ENCODE data around the gene MARCHF10. TPM values are rescaled to one million over a fixed set of nuclear protein-coding genes. Genes with fewer than 3 reads are reported as not detected.

The MARCHF10 gene
- total RNA-seq, 5 donors from 2014 or later (not counting 1 experiment from before 2014, with no cell fraction given): 0.10 to 0.23 (median 0.13) TPM; not detected in 2

- Mint-ChIP-seq H3K4me1 (no peaks in the 10 kb centered on the region), H3K36me3 (peaks cover 3% of the 10 kb centered on the region), H3K27me3 (peaks cover 11 to 18% of the 10 kb centered on the region in 2 donors), H3K4me3 (no peak overlapping the region), H3K27ac (no peak overlapping the region), H3K9me3 (peaks cover 0 to 5% (median 4%) of the 10 kb centered on the region in 3 donors)
- Histone ChIP-seq H3K27ac (ENCODE audit: low read length) (no peak overlapping the region), H3K4me3 (ENCODE audit: control insufficient read depth in 1 of 2, extremely low read depth in 1 of 2, low read length in 1 of 2) (no peak overlapping the region), H3K4me1 (ENCODE audit: control insufficient read depth in 1 of 2, extremely low read depth in 1 of 2, insufficient read depth in 2 of 2, low read length in 2 of 2) (no peaks in the 10 kb centered on the region), H3K27me3 (replicated peaks in 1 of 2; ENCODE audit: control insufficient read depth in 2 of 2, extremely low read depth in 1 of 2, insufficient read depth in 2 of 2, low read length in 1 of 2) (peaks cover 0 to 3% of the 10 kb centered on the region in 2 experiments), H3K9me3 (no peaks in the 10 kb centered on the region), H3K36me3 (ENCODE audit: control insufficient read depth in 2 of 2, extremely low read depth in 1 of 2, insufficient read depth in 1 of 2, low read length in 1 of 2) (no peaks in the 10 kb centered on the region)
- CTCF ChIA-PET: no interaction called here
- 76% methylated on average over 20 of the region's 21 CpGs for WGBS (ENCODE audit: insufficient coverage)
- DNase-seq (peak in 1 of 35 experiments; percentile 40), ATAC-seq (replicated peaks in 1 of 4) (no peak)
- POLR2A ChIA-PET: no interaction called here
These were observed 29.0 kb downstream of the MARCHF10 start for GRCh38 chr17:62778990-62779681.

- Histone ChIP-seq H3K4me1 (ENCODE audit: control insufficient read depth in 1 of 2, extremely low read depth in 1 of 2, insufficient read depth in 2 of 2, low read length in 2 of 2) (no peaks in the 10 kb centered on the region), H3K36me3 (ENCODE audit: control insufficient read depth in 2 of 2, extremely low read depth in 1 of 2, insufficient read depth in 1 of 2, low read length in 1 of 2) (no peaks in the 10 kb centered on the region), H3K4me3 (ENCODE audit: control insufficient read depth in 1 of 2, extremely low read depth in 1 of 2, low read length in 1 of 2) (no peak overlapping the region), H3K27me3 (replicated peaks in 1 of 2; ENCODE audit: control insufficient read depth in 2 of 2, extremely low read depth in 1 of 2, insufficient read depth in 2 of 2, low read length in 1 of 2) (peaks cover 0 to 11% of the 10 kb centered on the region in 2 experiments), H3K27ac (ENCODE audit: low read length) (no peak overlapping the region), H3K9me3 (no peaks in the 10 kb centered on the region)
- Mint-ChIP-seq H3K9me3 (peaks cover 0 to 6% (median 0%) of the 10 kb centered on the region in 3 donors), H3K27me3 (peaks cover 14 to 25% of the 10 kb centered on the region in 2 donors), H3K4me1 (no peaks in the 10 kb centered on the region), H3K36me3 (no peaks in the 10 kb centered on the region), H3K4me3 (no peak overlapping the region), H3K27ac (no peak overlapping the region)
- ChIA-PET CTCF (no interaction called here), POLR2A (no interaction called here)
- WGBS (ENCODE audit: insufficient coverage): 100% methylated on average over 1 of the region's 4 CpGs
- no peak for DNase-seq
- no peak for ATAC-seq (replicated peaks in 1 of 4)
These were observed 32.2 kb downstream of the MARCHF10 start for GRCh38 chr17:62775876-62776275.

GRCh38 chr17:62774338-62774737 lies 33.8 kb downstream of the MARCHF10 start:
- no peak overlapping the region for H3K27ac ChIP-seq (ENCODE audit: low read length)
- peaks cover 14 to 25% of the 10 kb centered on the region in 2 donors for H3K27me3 Mint-ChIP-seq
- peaks cover 0 to 6% (median 0%) of the 10 kb centered on the region in 3 donors for H3K9me3 Mint-ChIP-seq
- peaks cover 0 to 11% of the 10 kb centered on the region in 2 experiments for H3K27me3 ChIP-seq (replicated peaks in 1 of 2; ENCODE audit: control insufficient read depth in 2 of 2, extremely low read depth in 1 of 2, insufficient read depth in 2 of 2, low read length in 1 of 2)
- no peaks in the 10 kb centered on the region for H3K4me1 Mint-ChIP-seq
- H3K36me3 Mint-ChIP-seq: no peaks in the 10 kb centered on the region
- DNase-seq (no peak), ATAC-seq (replicated peaks in 1 of 4) (no peak)
- no peak overlapping the region for H3K27ac Mint-ChIP-seq
- no peak overlapping the region for H3K4me3 ChIP-seq (ENCODE audit: control insufficient read depth in 1 of 2, extremely low read depth in 1 of 2, low read length in 1 of 2)
- no peak overlapping the region for H3K4me3 Mint-ChIP-seq
- ChIA-PET CTCF (no interaction called here), POLR2A (no interaction called here)
- no peaks in the 10 kb centered on the region for H3K9me3 ChIP-seq
- no peaks in the 10 kb centered on the region for H3K4me1 ChIP-seq (ENCODE audit: control insufficient read depth in 1 of 2, extremely low read depth in 1 of 2, insufficient read depth in 2 of 2, low read length in 2 of 2)
- H3K36me3 ChIP-seq (ENCODE audit: control insufficient read depth in 2 of 2, extremely low read depth in 1 of 2, insufficient read depth in 1 of 2, low read length in 1 of 2): no peaks in the 10 kb centered on the region
- WGBS (ENCODE audit: insufficient coverage): no CpG with 5 or more reads among the region's 5 CpGs

- peaks cover 2 to 15% of the 10 kb centered on the region in 2 donors for H3K27me3 Mint-ChIP-seq
- H3K9me3 Mint-ChIP-seq: peaks cover 0 to 6% (median 0%) of the 10 kb centered on the region in 3 donors
- ATAC-seq (replicated peaks in 1 of 4): no peak
- Histone ChIP-seq H3K4me3 (ENCODE audit: control insufficient read depth in 1 of 2, extremely low read depth in 1 of 2, low read length in 1 of 2) (no peak overlapping the region), H3K4me1 (ENCODE audit: control insufficient read depth in 1 of 2, extremely low read depth in 1 of 2, insufficient read depth in 2 of 2, low read length in 2 of 2) (no peaks in the 10 kb centered on the region), H3K9me3 (no peaks in the 10 kb centered on the region), H3K27ac (ENCODE audit: low read length) (no peak overlapping the region), H3K27me3 (replicated peaks in 1 of 2; ENCODE audit: control insufficient read depth in 2 of 2, extremely low read depth in 1 of 2, insufficient read depth in 2 of 2, low read length in 1 of 2) (peaks cover 0 to 2% of the 10 kb centered on the region in 2 experiments), H3K36me3 (ENCODE audit: control insufficient read depth in 2 of 2, extremely low read depth in 1 of 2, insufficient read depth in 1 of 2, low read length in 1 of 2) (no peaks in the 10 kb centered on the region)
- ChIA-PET CTCF (no interaction called here), POLR2A (no interaction called here)
- H3K27ac Mint-ChIP-seq: no peak overlapping the region
- H3K36me3 Mint-ChIP-seq: no peaks in the 10 kb centered on the region
- 78% methylated on average over 3 of the region's 5 CpGs for WGBS (ENCODE audit: insufficient coverage)
- no peak overlapping the region for H3K4me3 Mint-ChIP-seq
- no peak for DNase-seq
- H3K4me1 Mint-ChIP-seq: no peaks in the 10 kb centered on the region
These were observed 40.1 kb downstream of the MARCHF10 start for GRCh38 chr17:62767997-62768396.

- H3K4me3 Mint-ChIP-seq: no peak overlapping the region
- 78% methylated on average over 7 of the region's 10 CpGs for WGBS (ENCODE audit: insufficient coverage)
- H3K9me3 Mint-ChIP-seq: no peaks in the 10 kb centered on the region
- no peak overlapping the region for H3K27ac Mint-ChIP-seq
- DNase-seq: no peak
- ATAC-seq (replicated peaks in 1 of 4): no peak
- Histone ChIP-seq H3K4me3 (ENCODE audit: control insufficient read depth in 1 of 2, extremely low read depth in 1 of 2, low read length in 1 of 2) (no peak overlapping the region), H3K27ac (ENCODE audit: low read length) (no peak overlapping the region), H3K9me3 (no peaks in the 10 kb centered on the region), H3K36me3 (ENCODE audit: control insufficient read depth in 2 of 2, extremely low read depth in 1 of 2, insufficient read depth in 1 of 2, low read length in 1 of 2) (no peaks in the 10 kb centered on the region), H3K27me3 (replicated peaks in 1 of 2; ENCODE audit: control insufficient read depth in 2 of 2, extremely low read depth in 1 of 2, insufficient read depth in 2 of 2, low read length in 1 of 2) (peaks cover 0 to 8% of the 10 kb centered on the region in 2 experiments), H3K4me1 (ENCODE audit: control insufficient read depth in 1 of 2, extremely low read depth in 1 of 2, insufficient read depth in 2 of 2, low read length in 2 of 2) (no peaks in the 10 kb centered on the region)
- peaks cover 3 to 22% of the 10 kb centered on the region in 2 donors for H3K27me3 Mint-ChIP-seq
- H3K4me1 Mint-ChIP-seq: no peaks in the 10 kb centered on the region
- CTCF ChIA-PET: no interaction called here
- POLR2A ChIA-PET: no interaction called here
- no peaks in the 10 kb centered on the region for H3K36me3 Mint-ChIP-seq
These were observed 42.8 kb downstream of the MARCHF10 start for GRCh38 chr17:62765351-62765750.

- Histone ChIP-seq H3K4me1 (ENCODE audit: control insufficient read depth in 1 of 2, extremely low read depth in 1 of 2, insufficient read depth in 2 of 2, low read length in 2 of 2) (no peaks in the 10 kb centered on the region), H3K27ac (ENCODE audit: low read length) (no peak overlapping the region), H3K36me3 (ENCODE audit: control insufficient read depth in 2 of 2, extremely low read depth in 1 of 2, insufficient read depth in 1 of 2, low read length in 1 of 2) (no peaks in the 10 kb centered on the region), H3K27me3 (replicated peaks in 1 of 2; ENCODE audit: control insufficient read depth in 2 of 2, extremely low read depth in 1 of 2, insufficient read depth in 2 of 2, low read length in 1 of 2) (peaks cover 0 to 8% of the 10 kb centered on the region in 2 experiments), H3K9me3 (no peaks in the 10 kb centered on the region), H3K4me3 (ENCODE audit: control insufficient read depth in 1 of 2, extremely low read depth in 1 of 2, low read length in 1 of 2) (no peak overlapping the region)
- ATAC-seq (replicated peaks in 1 of 4) (no peak), DNase-seq (no peak)
- ChIA-PET CTCF (interaction anchor here in 1 of 2 donors (0.5 kb wide), 1 partner anchor 358 kb away, joined by 3 read pairs; no protein-coding TSS in a partner anchor), POLR2A (no interaction called here)
- 90% methylated on average over 10 of the region's 15 CpGs for WGBS (ENCODE audit: insufficient coverage)
- Mint-ChIP-seq H3K4me1 (no peaks in the 10 kb centered on the region), H3K4me3 (no peak overlapping the region), H3K9me3 (no peaks in the 10 kb centered on the region), H3K27ac (no peak overlapping the region), H3K36me3 (no peaks in the 10 kb centered on the region), H3K27me3 (peaks cover 3 to 28% of the 10 kb centered on the region in 2 donors)
These were observed 44.1 kb downstream of the MARCHF10 start for GRCh38 chr17:62763891-62764600.

Measured in T-cell (primary cell).